Measurements from ENCODE around the gene EVX2. TPM values are rescaled to one million over a fixed set of nuclear protein-coding genes. Genes with fewer than 3 reads are reported as not detected.

The EVX2 gene
- total RNA-seq = not detected

DNA sequence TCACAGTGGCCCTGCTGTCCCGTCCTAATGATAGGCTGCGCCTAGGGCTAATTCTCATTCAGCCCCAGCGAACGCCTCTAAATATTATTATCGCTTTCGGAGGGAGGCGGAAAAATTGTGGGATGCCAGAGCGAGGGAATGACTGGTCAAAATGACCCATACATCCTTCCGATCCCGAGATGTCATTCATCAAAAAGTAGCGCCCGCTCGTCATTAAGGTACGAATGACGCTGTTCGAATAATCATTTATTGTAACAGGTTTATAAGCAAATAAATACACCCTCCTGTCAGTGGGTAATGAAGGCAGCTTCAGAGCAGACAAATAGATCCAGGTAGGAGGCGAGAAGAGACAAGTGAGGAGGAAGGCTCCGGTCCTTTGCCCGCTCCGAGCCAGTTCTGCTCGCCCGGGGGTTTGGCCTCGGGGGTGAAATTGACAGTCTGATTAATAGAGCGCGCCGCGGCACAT is at the start of gene EVX2:
Gene EVX2 (minus strand): TSS at position 167 of the 466 bp plus-strand sequence. CDS start 186 bp downstream, outside the sequence.
- intact Hi-C loops (cut with micrococcal nuclease) = loop anchor here (2.0 kb wide), 1 partner anchor 27 kb away; no protein-coding TSS in a partner anchor
- H3K36me3 Mint-ChIP-seq = peaks cover 35% of the 10 kb centered on the region
- peaks cover 82% of the 10 kb centered on the region for H3K27me3 Mint-ChIP-seq
- DNase-seq = no peak
- peaks cover 17% of the 10 kb centered on the region for H3K4me1 Mint-ChIP-seq (ENCODE audit: low read depth)
- H3K9me3 Mint-ChIP-seq = peaks cover 18% of the 10 kb centered on the region
- ChIA-PET CTCF (no interaction called here), POLR2A (no interaction called here)
- H3K4me3 Mint-ChIP-seq = peak within 1 kb of the TSS; percentile 36
- peak within 1 kb of the TSS; percentile 60 for H3K27ac Mint-ChIP-seq

DNA sequence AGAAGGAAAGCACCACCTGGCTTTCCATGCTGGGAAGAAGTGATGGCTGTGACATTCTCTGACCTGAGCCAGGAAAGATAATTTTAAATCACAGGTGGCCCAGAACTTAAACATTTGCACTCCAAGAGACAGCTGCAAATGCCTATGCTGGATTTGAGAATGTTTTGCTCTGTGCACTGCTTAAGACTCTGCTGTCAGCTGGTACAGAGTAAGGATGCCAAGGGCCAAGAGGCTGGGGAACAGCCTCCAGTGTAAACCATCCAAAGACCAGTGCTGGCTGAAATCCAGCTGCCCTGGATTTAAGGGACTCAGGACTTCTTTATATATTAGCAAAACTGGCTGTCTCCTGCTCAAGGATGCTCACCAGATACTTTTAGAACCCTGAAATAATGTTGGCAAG is 49.6 kb upstream of the EVX2 start:
- Mint-ChIP-seq H3K27me3 (peaks cover 78% of the 10 kb centered on the region), H3K27ac (no peak overlapping the region), H3K36me3 (peaks cover 9% of the 10 kb centered on the region), H3K9me3 (no peaks in the 10 kb centered on the region), H3K4me1 (ENCODE audit: low read depth) (peaks cover 27% of the 10 kb centered on the region), H3K4me3 (no peak overlapping the region)
- no peak for DNase-seq
- CTCF ChIA-PET = interaction anchor here (0.6 to 4.2 kb wide), 5 partner anchors 22 to 1016 kb away, joined by 3 to 18 read pairs (median 5); no protein-coding TSS in a partner anchor
- intact Hi-C loops (cut with micrococcal nuclease) = loop anchor here (10.0 kb wide), 1 partner anchor 1799 kb away; the partner anchor contains the start of gene SP9
- POLR2A ChIA-PET = no interaction called here

DNA sequence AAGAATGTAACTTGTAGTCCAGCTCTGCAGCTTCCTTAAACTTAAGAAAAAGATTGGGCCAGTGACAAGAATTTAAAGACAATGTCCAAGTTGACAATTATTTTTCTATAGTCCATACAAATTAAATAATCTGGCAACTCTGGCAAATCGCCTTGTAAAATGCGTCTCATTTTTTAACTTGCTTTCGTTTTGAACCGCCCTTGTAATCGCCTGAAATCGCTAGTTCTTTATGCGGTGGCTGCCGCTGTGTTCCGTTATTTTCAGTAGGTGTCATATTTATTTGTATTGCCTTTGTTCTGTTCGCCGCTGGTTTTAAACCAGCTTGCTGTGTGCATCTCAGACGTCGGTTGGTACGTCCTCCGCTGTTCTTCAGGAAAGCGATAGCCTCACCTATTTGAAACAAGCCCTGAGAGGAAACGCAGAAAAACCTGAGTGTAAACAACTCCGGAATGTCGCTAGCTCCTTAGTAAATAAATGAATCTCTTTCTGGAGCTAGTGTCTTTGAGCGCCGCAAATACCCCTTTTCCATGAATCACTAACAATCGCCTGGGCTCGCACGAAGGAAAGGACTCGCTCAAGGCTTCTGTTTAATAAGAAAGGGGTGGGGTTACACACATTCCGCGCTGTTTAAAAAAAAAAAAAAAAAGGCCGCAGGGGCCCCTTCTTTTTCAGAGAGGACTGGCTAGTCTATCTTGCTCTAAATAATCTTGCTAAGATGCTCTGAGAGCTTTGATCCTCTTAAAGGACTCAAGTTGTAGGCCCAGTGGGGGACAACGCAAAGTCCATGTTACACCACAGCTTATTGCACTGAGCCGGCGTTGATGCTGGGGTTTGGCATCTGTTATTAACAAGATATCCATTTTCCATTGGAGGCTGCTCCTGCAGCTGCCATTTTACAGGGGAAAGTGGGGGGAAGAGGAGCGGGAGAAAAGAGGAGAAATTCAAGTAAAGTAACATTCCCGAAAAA is 48.7 kb upstream of the EVX2 start:
- Mint-ChIP-seq H3K4me3 (peak overlapping the region; percentile 68), H3K27me3 (peaks cover 78% of the 10 kb centered on the region), H3K36me3 (peaks cover 7% of the 10 kb centered on the region), H3K4me1 (ENCODE audit: low read depth) (peaks cover 32% of the 10 kb centered on the region), H3K27ac (peak overlapping the region; percentile 19), H3K9me3 (no peaks in the 10 kb centered on the region)
- DNase-seq = no peak
- POLR2A ChIA-PET = interaction anchor here (0.6 kb wide), 2 partner anchors 662 to 1113 kb away, joined by 3 to 4 read pairs; no protein-coding TSS in a partner anchor
- CTCF ChIA-PET = interaction anchor here (1.1 to 4.2 kb wide), 7 partner anchors 8 to 1017 kb away, joined by 3 to 18 read pairs (median 5); no protein-coding TSS in a partner anchor
- intact Hi-C loops (cut with micrococcal nuclease) = loop anchor here (10.0 kb wide), 1 partner anchor 1798 kb away; the partner anchor contains the start of gene SP9

DNA sequence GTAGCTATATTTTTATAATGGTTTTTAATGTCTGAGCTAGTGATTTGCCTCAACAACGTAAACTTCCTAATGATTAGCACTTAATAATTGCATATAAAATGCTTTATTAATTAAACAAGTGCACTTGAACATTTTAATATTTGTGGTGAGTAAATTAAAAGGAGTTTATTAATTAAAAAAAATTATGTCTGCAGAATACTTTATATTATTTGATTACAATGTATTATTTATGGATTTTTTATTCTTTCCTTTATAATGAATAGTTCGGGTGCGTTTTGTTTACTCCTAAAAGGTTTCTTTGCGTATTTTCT is 48.0 kb upstream of the EVX2 start:
- Mint-ChIP-seq H3K27me3 (peaks cover 76% of the 10 kb centered on the region), H3K36me3 (peaks cover 7% of the 10 kb centered on the region), H3K4me1 (ENCODE audit: low read depth) (peaks cover 32% of the 10 kb centered on the region), H3K27ac (no peak overlapping the region), H3K9me3 (no peaks in the 10 kb centered on the region), H3K4me3 (no peak overlapping the region)
- POLR2A ChIA-PET = interaction anchor here (0.6 kb wide), 2 partner anchors 661 to 1114 kb away, joined by 3 to 4 read pairs; no protein-coding TSS in a partner anchor
- CTCF ChIA-PET = interaction anchor here (0.9 to 4.2 kb wide), 8 partner anchors 9 to 521 kb away, joined by 3 to 18 read pairs (median 8); no protein-coding TSS in a partner anchor
- intact Hi-C loops (cut with micrococcal nuclease) = loop anchor here (10.0 kb wide), 1 partner anchor 1797 kb away; the partner anchor contains the start of gene SP9
- no peak for DNase-seq

DNA sequence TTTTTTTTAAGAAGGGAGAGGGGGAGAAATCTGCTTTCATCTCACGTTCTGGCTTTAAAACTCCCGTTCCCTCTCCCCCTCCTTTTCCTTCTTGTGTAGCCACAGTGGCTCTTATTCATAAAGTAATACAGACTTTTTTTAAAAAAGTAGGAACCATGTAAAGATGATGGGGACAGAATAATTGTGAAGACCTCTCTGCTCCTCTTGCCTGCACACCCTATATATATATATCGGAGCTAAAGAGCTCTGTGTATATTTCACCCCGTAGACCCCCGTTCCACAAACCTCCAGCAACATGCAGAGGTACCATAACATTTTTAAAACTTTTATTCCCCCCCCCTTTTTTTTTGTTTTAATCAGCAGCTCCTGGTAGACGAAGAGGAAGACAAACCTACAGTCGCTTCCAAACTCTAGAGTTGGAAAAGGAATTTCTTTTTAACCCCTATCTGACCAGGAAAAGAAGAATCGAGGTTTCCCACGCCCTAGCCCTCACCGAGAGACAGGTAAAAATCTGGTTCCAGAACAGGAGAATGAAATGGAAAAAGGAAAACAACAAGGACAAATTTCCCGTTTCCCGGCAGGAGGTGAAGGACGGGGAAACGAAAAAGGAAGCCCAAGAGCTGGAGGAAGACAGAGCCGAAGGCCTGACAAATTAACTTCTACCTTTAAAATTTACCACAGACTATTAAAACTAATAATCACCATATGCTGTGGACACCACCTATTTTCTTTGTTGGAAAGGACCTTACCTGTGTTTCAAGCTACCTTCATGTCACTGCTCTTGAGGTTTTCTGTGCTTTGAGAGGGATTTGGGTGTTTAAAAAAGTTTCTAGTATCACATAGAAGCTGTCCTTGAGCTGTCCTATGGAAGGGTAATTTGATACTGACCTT is 47.4 kb upstream of the EVX2 start:
- Mint-ChIP-seq H3K27me3 (peaks cover 78% of the 10 kb centered on the region), H3K9me3 (no peaks in the 10 kb centered on the region), H3K27ac (peak overlapping the region; percentile 54), H3K4me1 (ENCODE audit: low read depth) (peaks cover 32% of the 10 kb centered on the region), H3K4me3 (peak overlapping the region; percentile 41), H3K36me3 (peaks cover 7% of the 10 kb centered on the region)
- DNase-seq = no peak
- ChIA-PET POLR2A (interaction anchor here (0.6 kb wide), 2 partner anchors 660 to 1114 kb away, joined by 3 to 4 read pairs; no protein-coding TSS in a partner anchor), CTCF (interaction anchor here (0.7 to 4.2 kb wide), 10 partner anchors 9 to 521 kb away, joined by 3 to 18 read pairs (median 4); no protein-coding TSS in a partner anchor)
- intact Hi-C loops (cut with micrococcal nuclease) = loop anchor here (10.0 kb wide), 1 partner anchor 1796 kb away; the partner anchor contains the start of gene SP9

DNA sequence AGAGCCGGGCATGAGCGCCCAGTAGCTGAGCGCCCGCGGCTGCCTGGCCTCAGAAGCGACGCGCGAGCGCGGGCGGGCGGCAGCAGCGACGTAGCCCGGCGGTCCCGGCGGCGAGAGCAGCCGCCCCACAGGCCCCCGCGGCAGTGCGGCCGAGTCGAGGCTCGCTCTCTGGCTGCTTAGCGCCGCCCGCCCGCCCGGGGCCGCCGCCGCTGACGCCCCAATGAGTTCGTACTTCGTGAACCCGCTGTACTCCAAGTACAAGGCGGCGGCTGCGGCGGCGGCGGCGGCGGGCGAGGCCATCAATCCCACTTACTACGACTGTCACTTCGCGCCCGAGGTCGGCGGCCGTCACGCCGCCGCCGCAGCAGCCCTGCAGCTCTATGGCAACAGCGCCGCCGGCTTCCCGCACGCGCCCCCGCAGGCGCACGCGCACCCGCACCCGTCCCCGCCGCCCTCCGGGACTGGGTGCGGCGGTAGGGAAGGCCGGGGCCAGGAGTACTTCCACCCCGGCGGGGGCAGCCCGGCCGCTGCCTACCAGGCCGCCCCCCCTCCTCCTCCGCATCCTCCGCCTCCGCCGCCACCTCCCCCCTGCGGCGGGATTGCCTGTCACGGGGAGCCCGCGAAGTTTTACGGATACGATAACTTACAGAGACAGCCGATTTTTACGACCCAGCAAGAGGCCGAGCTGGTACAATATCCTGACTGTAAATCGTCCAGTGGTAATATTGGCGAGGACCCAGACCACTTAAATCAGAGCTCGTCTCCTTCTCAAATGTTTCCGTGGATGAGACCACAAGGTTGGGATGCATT is 46.6 kb upstream of the EVX2 start:
- Mint-ChIP-seq H3K27me3 (peaks cover 78% of the 10 kb centered on the region), H3K9me3 (no peaks in the 10 kb centered on the region), H3K27ac (peak overlapping the region; percentile 23), H3K36me3 (peaks cover 3% of the 10 kb centered on the region), H3K4me3 (peak overlapping the region; percentile 41), H3K4me1 (ENCODE audit: low read depth) (peaks cover 26% of the 10 kb centered on the region)
- CTCF ChIA-PET = interaction anchor here (0.7 to 4.2 kb wide), 7 partner anchors 10 to 522 kb away, joined by 3 to 18 read pairs (median 11); no protein-coding TSS in a partner anchor
- DNase-seq = peak; percentile 25
- POLR2A ChIA-PET = no interaction called here
- intact Hi-C loops (cut with micrococcal nuclease) = loop anchor here (10.0 kb wide), 1 partner anchor 1796 kb away; the partner anchor contains the start of gene SP9

DNA sequence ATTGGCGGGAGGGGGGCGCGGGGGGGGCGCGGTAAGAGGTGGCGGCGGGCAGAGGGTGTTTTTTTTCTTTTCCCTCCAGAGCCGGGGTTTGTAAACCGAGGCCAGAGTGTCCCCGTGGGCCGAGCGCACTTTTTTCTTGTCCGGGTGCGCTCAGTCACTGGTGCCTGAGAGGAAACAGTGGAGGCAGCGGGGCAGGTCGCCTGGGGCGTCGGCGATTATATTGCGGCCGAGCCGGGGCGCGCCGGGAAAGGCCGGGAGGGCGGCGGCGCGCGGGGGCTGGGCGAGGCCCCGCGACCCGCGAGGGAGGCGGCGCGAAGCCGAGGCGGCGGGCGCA is 46.0 kb upstream of the EVX2 start:
- Mint-ChIP-seq H3K4me3 (no peak overlapping the region), H3K27me3 (peaks cover 79% of the 10 kb centered on the region), H3K9me3 (no peaks in the 10 kb centered on the region), H3K4me1 (ENCODE audit: low read depth) (peaks cover 25% of the 10 kb centered on the region), H3K36me3 (peaks cover 3% of the 10 kb centered on the region), H3K27ac (no peak overlapping the region)
- no peak for DNase-seq
- ChIA-PET POLR2A (no interaction called here), CTCF (interaction anchor here (2.1 to 4.9 kb wide), 4 partner anchors 19 to 523 kb away, joined by 11 to 149 read pairs (median 16); no protein-coding TSS in a partner anchor)
- intact Hi-C loops (cut with micrococcal nuclease) = loop anchor here (5.0 to 10.0 kb wide), 2 partner anchors 43 to 1795 kb away; partner anchors contain the start of gene SP9

DNA sequence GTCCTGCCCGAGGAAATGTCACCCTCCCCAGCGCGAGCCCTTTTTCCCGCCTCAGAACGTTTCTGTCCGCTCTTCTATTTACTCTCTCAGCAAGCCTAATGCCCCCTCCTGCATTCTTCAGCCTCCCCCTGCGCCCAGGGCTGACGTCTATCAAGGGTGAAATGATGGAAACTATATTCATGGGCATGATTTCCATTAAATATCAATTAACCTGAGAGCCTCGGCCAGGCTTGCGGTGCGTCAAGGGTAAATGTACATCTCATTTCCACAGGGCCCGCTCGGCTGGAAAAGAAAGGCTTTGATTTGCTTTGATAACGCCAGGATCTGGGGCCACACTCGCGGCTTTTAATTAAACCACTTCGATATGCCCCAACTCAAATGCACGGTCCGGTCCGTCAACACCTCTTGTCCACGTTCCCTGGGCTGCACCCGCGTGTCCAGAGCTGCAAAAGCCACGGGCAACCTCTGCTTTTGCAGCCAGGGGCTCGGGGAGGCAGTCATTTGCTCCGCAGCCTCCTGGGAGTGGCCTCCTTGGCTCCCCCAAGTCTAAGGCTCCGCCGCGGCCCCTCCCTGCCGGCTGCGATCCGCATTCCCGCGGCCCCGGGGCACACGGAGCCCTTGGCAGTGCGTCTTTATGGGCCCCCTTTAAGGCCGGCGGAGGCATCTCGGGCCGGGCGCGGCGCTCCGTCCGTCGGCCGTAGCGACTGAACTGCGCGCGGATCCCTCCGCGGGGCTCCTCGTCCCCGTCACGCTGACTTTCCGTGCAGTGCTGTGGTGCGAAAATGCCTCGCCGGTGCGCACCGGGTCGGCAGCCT is 45.4 kb upstream of the EVX2 start, which contains the start of gene HOXD8:
Gene HOXD8 (plus strand): TSS at position 724 of the 815 bp plus-strand sequence. CDS start 662 bp downstream, outside the sequence.
- H3K27ac Mint-ChIP-seq = peak within 1 kb of the TSS; percentile 54
- POLR2A ChIA-PET = no interaction called here
- DNase-seq = no peak

DNA sequence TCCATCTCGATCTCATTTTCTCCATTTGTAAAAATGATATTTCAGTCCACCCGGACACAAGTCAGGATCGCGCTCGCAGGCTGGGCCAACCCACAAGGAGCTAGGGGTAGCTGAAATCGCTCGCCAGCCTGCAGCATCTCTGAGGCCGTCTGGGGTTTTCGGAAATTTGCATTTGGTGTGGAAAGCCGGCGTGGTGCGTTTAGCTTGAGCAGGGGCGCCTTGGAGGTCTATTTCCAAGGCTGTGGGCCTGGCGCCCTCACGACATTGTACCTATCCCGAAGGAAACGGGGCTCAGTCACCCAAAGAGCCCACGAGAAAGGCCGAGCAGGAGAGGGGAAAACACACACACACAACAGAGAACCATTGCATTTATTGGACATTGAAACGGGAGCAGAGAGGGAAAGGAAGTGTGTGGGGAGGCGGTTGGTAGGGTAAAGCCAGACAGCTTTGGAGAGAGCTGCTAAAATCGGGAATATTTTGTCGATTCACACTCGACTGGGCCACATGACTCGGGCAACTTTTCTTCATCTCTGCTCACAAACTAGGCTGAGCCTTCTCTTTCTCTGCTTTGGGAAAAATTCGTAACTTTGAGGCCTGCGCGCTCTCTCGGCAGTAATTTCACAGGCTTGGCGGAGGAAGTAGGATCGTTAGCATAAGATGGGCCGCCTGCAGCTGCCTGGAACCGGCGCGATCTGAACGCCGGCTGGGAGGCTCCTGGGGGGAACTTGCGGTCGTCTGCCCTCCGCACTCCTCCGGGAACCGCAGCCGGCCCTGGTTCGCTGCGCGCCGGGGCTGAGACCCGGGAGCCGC is 44.6 kb upstream of the EVX2 start:
- H3K27ac Mint-ChIP-seq = peak overlapping the region; percentile 75
- intact Hi-C loops (cut with micrococcal nuclease) = loop anchor here (5.0 kb wide), 1 partner anchor 44 kb away; no protein-coding TSS in a partner anchor

More for the DNA sequence above, 45.4 kb upstream of the EVX2 start, which contains the start of gene HOXD8:
- H3K36me3 Mint-ChIP-seq = peaks cover 3% of the 10 kb centered on the region
- peak within 1 kb of the TSS; percentile 43 for H3K4me3 Mint-ChIP-seq
- CTCF ChIA-PET = interaction anchor here (2.8 to 4.9 kb wide), 3 partner anchors 325 to 525 kb away, joined by 16 to 149 read pairs (median 26); no protein-coding TSS in a partner anchor
- intact Hi-C loops (cut with micrococcal nuclease) = loop anchor here (5.0 kb wide), 1 partner anchor 43 kb away; no protein-coding TSS in a partner anchor
- peaks cover 80% of the 10 kb centered on the region for H3K27me3 Mint-ChIP-seq
- H3K9me3 Mint-ChIP-seq = no peaks in the 10 kb centered on the region
- H3K4me1 Mint-ChIP-seq (ENCODE audit: low read depth) = peaks cover 25% of the 10 kb centered on the region

More for the DNA sequence above, 44.6 kb upstream of the EVX2 start:
- H3K4me1 Mint-ChIP-seq (ENCODE audit: low read depth) = peaks cover 30% of the 10 kb centered on the region
- DNase-seq = no peak
- ChIA-PET POLR2A (no interaction called here), CTCF (interaction anchor here (0.5 to 4.9 kb wide), 15 partner anchors 11 to 1527 kb away, joined by 3 to 149 read pairs (median 7); no protein-coding TSS in a partner anchor)
- no peaks in the 10 kb centered on the region for H3K9me3 Mint-ChIP-seq
- H3K4me3 Mint-ChIP-seq = peak overlapping the region; percentile 43
- peaks cover 3% of the 10 kb centered on the region for H3K36me3 Mint-ChIP-seq
- H3K27me3 Mint-ChIP-seq = peaks cover 80% of the 10 kb centered on the region

All from activated CD4-positive, alpha-beta memory T cell treated with anti-CD3 and anti-CD28 coated beads for 36 hours (primary cell).